ENCODE measurements around the gene TMTC2.

GRCh38 chr12:82893896-82894295 is 207.2 kb downstream of the TMTC2 start:
- TF ChIP-seq GATA3 (IDR thresholded peaks at IDR 0.05; ENCODE audit: low read depth, low read length) (no peak), GATA2 (IDR thresholded peaks at IDR 0.05; ENCODE audit: low read depth, low read length) (no peak)
